Measurements from ENCODE around the gene CRYAA.
"Not testable (repeated sequence)": the region's sequence is repeated elsewhere in the genome, so short reads cannot be mapped to it uniquely, and the experiment has no call there.

Gene CRYAA

GRCh38 chr21:43177043-43177906 lies 8.5 kb downstream of the CRYAA start:
- not testable (repeated sequence) for DNase-seq

- DNase-seq = not testable (repeated sequence)
Observed at GRCh38 chr21:43178175-43178826, 9.5 kb downstream of the CRYAA start.

- DNase-seq = not testable (repeated sequence)
Observed at GRCh38 chr21:43181033-43181432, 12.2 kb downstream of the CRYAA start.

- DNase-seq = not testable (repeated sequence)
Observed at GRCh38 chr21:43187268-43187667, 18.5 kb downstream of the CRYAA start.

- no peak for DNase-seq
Observed at GRCh38 chr21:43187715-43188114, 18.9 kb downstream of the CRYAA start.

GRCh38 chr21:43188181-43188580 lies 19.4 kb downstream of the CRYAA start:
- DNase-seq = no peak

- DNase-seq = peak; percentile 87
Observed at GRCh38 chr21:43188592-43189210, 19.9 kb downstream of the CRYAA start.

GRCh38 chr21:43189936-43190335 lies 21.1 kb downstream of the CRYAA start:
- DNase-seq = no peak

- DNase-seq = no peak
Observed at GRCh38 chr21:43190544-43190943, 21.7 kb downstream of the CRYAA start.

- no peak for DNase-seq
Observed at GRCh38 chr21:43190951-43191350, 22.1 kb downstream of the CRYAA start.

- DNase-seq = peak; percentile 89
Observed at GRCh38 chr21:43191521-43191920, 22.7 kb downstream of the CRYAA start.

GRCh38 chr21:43191971-43192370 lies 23.2 kb downstream of the CRYAA start:
- DNase-seq = no peak

- no peak for DNase-seq
Observed at GRCh38 chr21:43192501-43193081, 23.8 kb downstream of the CRYAA start.

GRCh38 chr21:43193088-43193650 lies 24.4 kb downstream of the CRYAA start:
- no peak for DNase-seq

- DNase-seq = no peak
Observed at GRCh38 chr21:43193651-43194302, 25.0 kb downstream of the CRYAA start.

- DNase-seq = no peak
Observed at GRCh38 chr21:43194303-43195120, 25.7 kb downstream of the CRYAA start.

- DNase-seq = no peak
Observed at GRCh38 chr21:43195121-43196021, 26.6 kb downstream of the CRYAA start.

- peak; percentile 86 for DNase-seq
Observed at GRCh38 chr21:43196826-43197225, 28.0 kb downstream of the CRYAA start.

- no peak for DNase-seq
Observed at GRCh38 chr21:43198376-43198775, 29.6 kb downstream of the CRYAA start.

- DNase-seq = no peak
Observed at GRCh38 chr21:43201491-43201890, 32.7 kb downstream of the CRYAA start.

GRCh38 chr21:43203591-43203990 lies 34.8 kb downstream of the CRYAA start:
- DNase-seq = no peak

All from NCI-H69 (cell line).